Measurements from ENCODE around the gene OPCML. TPM values are rescaled to one million over a fixed set of nuclear protein-coding genes. Genes with fewer than 3 reads are reported as not detected.

OPCML gene
- total and polyA plus RNA-seq, 7 donors, result 0.01 to 0.80 (median 0.07) TPM; not detected in 4

DNA sequence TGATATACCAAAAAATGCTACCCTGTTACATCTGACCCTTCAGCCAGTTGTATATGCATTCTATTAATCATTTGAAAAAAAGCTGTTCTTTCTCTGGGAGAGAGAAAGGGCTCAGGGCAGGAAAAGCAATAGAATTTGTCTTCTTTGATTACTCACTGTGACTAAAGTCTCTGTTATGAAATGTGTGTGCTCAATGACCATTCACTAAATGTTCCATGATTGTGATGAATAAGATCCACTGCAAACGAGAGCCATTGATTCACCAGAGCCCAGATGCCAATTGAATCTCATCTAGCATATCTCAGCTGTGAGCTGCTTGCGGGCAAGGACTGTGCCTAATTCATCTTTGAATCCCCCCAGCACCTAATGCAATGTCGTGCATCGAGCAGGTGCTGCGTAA, 184.3 kb downstream of the OPCML start:
- Histone ChIP-seq H3K27ac (no peak overlapping the region), H3K27me3 (ENCODE audit: insufficient read depth in 3 of 3, low read length in 2 of 3) (peaks cover 0 to 4% (median 3%) of the 10 kb centered on the region in 3 donors), H3K4me3 (no peak overlapping the region), H3K9me3 (no peaks in the 10 kb centered on the region), H3K4me1 (no peaks in the 10 kb centered on the region), H3K36me3 (ENCODE audit: insufficient read depth in 1 of 2, low read depth in 1 of 2) (no peaks in the 10 kb centered on the region)
- WGBS, 3 donors, result 51 to 63% (median 63%) methylated on average over 5 of the region's 5 CpGs
- no peak for DNase-seq
- no peak for ATAC-seq
- intact Hi-C loops (cut with DNase I), result no loop called here
- TF ChIP-seq, protein P1, sequence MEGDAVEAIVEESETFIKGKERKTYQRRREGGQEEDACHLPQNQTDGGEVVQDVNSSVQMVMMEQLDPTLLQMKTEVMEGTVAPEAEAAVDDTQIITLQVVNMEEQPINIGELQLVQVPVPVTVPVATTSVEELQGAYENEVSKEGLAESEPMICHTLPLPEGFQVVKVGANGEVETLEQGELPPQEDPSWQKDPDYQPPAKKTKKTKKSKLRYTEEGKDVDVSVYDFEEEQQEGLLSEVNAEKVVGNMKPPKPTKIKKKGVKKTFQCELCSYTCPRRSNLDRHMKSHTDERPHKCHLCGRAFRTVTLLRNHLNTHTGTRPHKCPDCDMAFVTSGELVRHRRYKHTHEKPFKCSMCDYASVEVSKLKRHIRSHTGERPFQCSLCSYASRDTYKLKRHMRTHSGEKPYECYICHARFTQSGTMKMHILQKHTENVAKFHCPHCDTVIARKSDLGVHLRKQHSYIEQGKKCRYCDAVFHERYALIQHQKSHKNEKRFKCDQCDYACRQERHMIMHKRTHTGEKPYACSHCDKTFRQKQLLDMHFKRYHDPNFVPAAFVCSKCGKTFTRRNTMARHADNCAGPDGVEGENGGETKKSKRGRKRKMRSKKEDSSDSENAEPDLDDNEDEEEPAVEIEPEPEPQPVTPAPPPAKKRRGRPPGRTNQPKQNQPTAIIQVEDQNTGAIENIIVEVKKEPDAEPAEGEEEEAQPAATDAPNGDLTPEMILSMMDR (IDR thresholded peaks at IDR 0.05), result no peak

DNA sequence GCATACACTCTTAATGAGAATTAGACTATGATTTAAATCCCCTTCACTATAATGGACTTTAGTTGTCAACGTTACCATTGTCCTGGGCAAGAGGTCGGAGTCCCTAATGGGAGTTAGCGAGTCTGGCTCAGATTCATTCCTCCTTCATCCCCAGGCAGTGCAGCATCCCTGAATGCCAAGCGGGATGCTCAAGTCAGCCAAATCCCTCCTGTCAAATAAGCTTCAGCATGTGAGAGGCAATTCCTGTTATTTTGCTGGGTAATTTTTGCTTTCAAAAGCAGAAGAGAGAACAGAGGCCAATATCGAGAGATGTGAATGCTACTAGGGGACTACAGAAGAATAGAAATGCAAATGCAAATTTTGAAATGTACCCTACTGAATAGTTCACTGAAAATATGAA, 186.2 kb downstream of the OPCML start:
- no peak overlapping the region for H3K27ac ChIP-seq
- TF ChIP-seq, protein P1 (IDR thresholded peaks at IDR 0.05), result no peak
- 81 to 85% (median 82%) methylated on average over 5 of the region's 5 CpGs for WGBS, 3 donors
- intact Hi-C loops (cut with DNase I), result no loop called here
- no peaks in the 10 kb centered on the region for H3K9me3 ChIP-seq
- DNase-seq (no peak), ATAC-seq (no peak)
- no peaks in the 10 kb centered on the region for H3K4me1 ChIP-seq
- H3K36me3 ChIP-seq (ENCODE audit: insufficient read depth in 1 of 2, low read depth in 1 of 2), result no peaks in the 10 kb centered on the region
- H3K27me3 ChIP-seq (ENCODE audit: insufficient read depth in 3 of 3, low read length in 2 of 3), result peaks cover 0 to 4% (median 0%) of the 10 kb centered on the region in 3 donors
- H3K4me3 ChIP-seq, result no peak overlapping the region

DNA sequence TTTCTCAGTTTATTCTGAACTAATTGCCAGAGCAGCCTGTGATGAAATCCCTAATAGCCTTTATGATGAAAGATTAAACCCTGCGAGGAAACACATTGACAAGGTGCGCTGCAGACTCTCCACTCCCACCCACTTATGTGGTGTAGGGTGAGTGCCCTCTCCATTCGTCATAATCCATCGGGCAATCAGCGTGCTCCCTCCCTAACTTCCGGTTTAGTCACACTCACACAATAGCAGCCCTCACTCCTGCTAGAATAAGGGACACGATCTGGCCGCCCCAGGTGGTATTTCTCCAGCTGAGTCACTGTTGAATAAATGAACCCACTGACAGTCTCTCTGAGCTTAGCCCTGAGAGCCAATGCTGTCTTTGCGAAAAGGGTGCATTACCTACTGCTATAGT, 188.3 kb downstream of the OPCML start:
- no peak overlapping the region for H3K4me3 ChIP-seq
- no peak overlapping the region for H3K27ac ChIP-seq
- no peaks in the 10 kb centered on the region for H3K4me1 ChIP-seq
- no peak for ATAC-seq
- TF ChIP-seq, protein P1 (IDR thresholded peaks at IDR 0.05), result no peak
- no peaks in the 10 kb centered on the region for H3K9me3 ChIP-seq
- no peak for DNase-seq
- WGBS, 3 donors, result 30 to 44% (median 39%) methylated on average over 9 of the region's 9 CpGs
- H3K36me3 ChIP-seq (ENCODE audit: insufficient read depth in 1 of 2, low read depth in 1 of 2), result no peaks in the 10 kb centered on the region
- H3K27me3 ChIP-seq (ENCODE audit: insufficient read depth in 3 of 3, low read length in 2 of 3), result no peaks in the 10 kb centered on the region
- intact Hi-C loops (cut with DNase I), result no loop called here

DNA sequence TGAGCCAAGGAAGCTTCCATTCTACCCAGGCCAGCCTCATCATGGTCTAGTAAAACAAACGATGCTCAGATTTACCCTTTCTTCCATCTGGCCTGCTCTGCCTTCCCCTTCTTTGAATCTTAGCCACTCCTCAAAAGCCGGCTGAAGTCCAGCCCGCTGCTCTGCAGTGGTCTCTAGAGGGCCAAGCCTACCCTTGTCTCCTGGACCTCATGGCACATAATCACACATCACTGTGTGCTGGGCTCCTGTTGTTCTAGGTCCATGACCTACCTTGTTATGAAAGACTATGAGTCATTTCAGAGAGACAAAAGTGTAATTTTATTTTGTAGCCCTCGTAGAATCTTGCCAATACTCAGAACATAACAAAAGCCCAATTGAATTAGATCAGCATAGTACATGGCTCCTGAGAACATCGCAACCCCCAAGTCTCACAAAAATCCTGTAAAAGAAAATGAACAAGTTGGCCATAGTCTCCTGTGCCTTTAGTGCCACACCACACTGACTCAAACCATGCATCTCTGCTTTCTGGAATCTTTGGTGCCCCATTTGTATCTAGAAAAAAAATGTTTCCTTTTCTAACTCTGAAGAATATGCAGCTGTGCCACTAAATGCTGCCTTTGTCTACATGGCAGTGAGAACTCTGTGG, 192.7 kb downstream of the OPCML start:
- H3K36me3 ChIP-seq (ENCODE audit: insufficient read depth in 1 of 2, low read depth in 1 of 2), result no peaks in the 10 kb centered on the region
- TF ChIP-seq, protein P1 (IDR thresholded peaks at IDR 0.05), result no peak
- 49 to 76% (median 61%) methylated on average over 5 of the region's 5 CpGs for WGBS, 3 donors
- intact Hi-C loops (cut with DNase I), result loop anchor here in 1 of 2 donors (1.0 kb wide), 1 partner anchor 17 kb away; no protein-coding TSS in a partner anchor
- no peak overlapping the region for H3K27ac ChIP-seq
- no peaks in the 10 kb centered on the region for H3K27me3 ChIP-seq (ENCODE audit: insufficient read depth in 3 of 3, low read length in 2 of 3)
- no peak overlapping the region for H3K4me3 ChIP-seq
- no peaks in the 10 kb centered on the region for H3K4me1 ChIP-seq
- ATAC-seq (no peak), DNase-seq (no peak)
- H3K9me3 ChIP-seq, result no peaks in the 10 kb centered on the region

DNA sequence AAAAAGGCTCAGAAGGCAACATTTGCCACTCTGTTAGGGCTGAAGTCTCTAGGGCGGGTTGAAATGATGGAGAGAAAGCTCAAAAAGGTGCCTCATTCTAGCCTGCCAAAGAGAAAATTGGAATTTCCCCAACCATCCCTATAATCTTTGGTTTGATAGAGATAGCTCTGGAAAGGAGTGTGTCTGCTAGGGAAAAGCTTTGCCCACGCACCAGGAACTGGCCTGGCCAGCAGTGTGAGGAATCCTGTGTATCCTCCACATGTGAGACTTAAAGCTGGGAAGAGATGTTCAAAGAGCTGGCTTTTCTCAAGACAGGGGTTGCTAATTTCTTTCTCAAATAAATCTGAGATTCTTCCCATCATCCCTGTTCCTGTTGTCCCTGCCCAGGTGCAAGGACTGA, 193.7 kb downstream of the OPCML start:
- WGBS, 3 donors, result 65 to 69% (median 67%) methylated on average over 2 of the region's 2 CpGs
- H3K4me1 ChIP-seq, result no peaks in the 10 kb centered on the region
- DNase-seq (no peak), ATAC-seq (no peak)
- H3K27me3 ChIP-seq (ENCODE audit: insufficient read depth in 3 of 3, low read length in 2 of 3), result no peaks in the 10 kb centered on the region
- H3K9me3 ChIP-seq, result no peaks in the 10 kb centered on the region
- intact Hi-C loops (cut with DNase I), result no loop called here
- H3K36me3 ChIP-seq (ENCODE audit: insufficient read depth in 1 of 2, low read depth in 1 of 2), result no peaks in the 10 kb centered on the region
- no peak overlapping the region for H3K4me3 ChIP-seq
- TF ChIP-seq, protein P1 (IDR thresholded peaks at IDR 0.05), result no peak
- no peak overlapping the region for H3K27ac ChIP-seq

Measured in psoas muscle (tissue), 8 donors.